Colonic mucosa (tissue), 4 donors: ENCODE measurements around the gene KIF16B. TPM values are rescaled to one million over a fixed set of nuclear protein-coding genes. Genes with fewer than 3 reads are reported as not detected.

Experiments used
- DNase-seq: peaks from one replicate; pipeline ENCODE4 v3.0.0-alpha.2; 2020
- H3K27ac ChIP-seq: fragments of 200-600 bp; one replicate; pipeline ENCODE4 v1.8.0; 2021
- H3K27me3 ChIP-seq: fragments of 200-600 bp; one replicate; pipeline ENCODE4 v1.8.0; 2021
- H3K36me3 ChIP-seq: fragments of 200-600 bp; one replicate; pipeline ENCODE4 v1.8.0; 2021
- H3K4me1 ChIP-seq: fragments of 200-600 bp; one replicate; pipeline ENCODE4 v1.8.0; 2021; ENCODE audit warnings: mild to moderate bottlenecking
- H3K4me3 ChIP-seq: fragments of 200-600 bp; one replicate; pipeline ENCODE4 v1.8.0; 2021
- H3K9ac ChIP-seq, 2 donors: one replicate each; pipeline ENCODE4 v1.7.0; 2013; ENCODE audit warnings: control low read depth in 2 of 2, low read depth in 2 of 2, low read length in 2 of 2
- H3K9me3 ChIP-seq: fragments of 200-600 bp; one replicate; pipeline ENCODE4 v1.8.0; 2021
- CTCF ChIP-seq: fragments of 200-600 bp; IDR thresholded peaks from one replicate; pipeline ENCODE4 v1.8.0; 2022; ENCODE audit warnings: antibody characterized with exemption, mild to moderate bottlenecking
- intact Hi-C: fragments of 100-400 bp; cut with DNase I; formaldehyde crosslinking; loops from one replicate; pipeline ENCODE4 v1.14.1; 2022
- total RNA-seq, 2 donors: library from RNA; stranded (reverse); fragmentation: NEBNext Ultra II Directional in 1 of 2; extraction: Animal tissue kit (Norgen Biotek cat#: 25700) in 1 of 2; gene quantifications; one replicate each; pipeline ENCODE4 v1.2.1, GENCODE V29; 2021
- donor health status: healthy.
- donor health status: DM: no; HTN: no; CAD: no.
- donor health status: DM: no; HTN: no; CAD: no.

Gene KIF16B
- total RNA-seq, 2 donors from 2014 or later: 41.6 to 68.7 TPM

DNA sequence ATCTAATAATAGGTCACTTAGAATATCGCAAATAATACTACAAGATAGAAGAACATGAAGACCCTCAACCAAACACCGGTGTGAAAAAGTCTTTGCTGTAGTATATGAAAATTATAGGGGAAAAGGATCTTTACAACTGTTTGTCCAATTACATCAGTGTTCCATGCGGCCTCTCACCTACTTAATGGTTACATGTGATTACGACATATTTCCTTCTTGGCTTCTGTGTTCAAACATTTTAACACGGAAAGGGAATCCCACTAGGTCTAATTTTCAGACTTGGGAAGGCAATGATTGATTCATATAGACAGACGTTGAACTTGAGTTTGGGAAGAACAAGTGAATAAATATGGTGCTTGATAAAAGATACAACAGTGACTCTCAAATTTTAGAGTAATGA, 273.4 kb downstream of the KIF16B start:
- DNase-seq: no peak
- H3K9me3 ChIP-seq: no peaks in the 10 kb centered on the region
- no peak for TF ChIP-seq CTCF
- no peak overlapping the region for H3K4me3 ChIP-seq
- H3K27ac ChIP-seq: no peak overlapping the region
- no peaks in the 10 kb centered on the region for H3K36me3 ChIP-seq
- H3K4me1 ChIP-seq: no peaks in the 10 kb centered on the region
- intact Hi-C loops: no loop called here
- H3K27me3 ChIP-seq: no peaks in the 10 kb centered on the region
- H3K9ac ChIP-seq: no peak overlapping the region

- Histone ChIP-seq H3K27ac (no peak overlapping the region), H3K9ac (no peak overlapping the region), H3K4me3 (no peak overlapping the region), H3K27me3 (no peaks in the 10 kb centered on the region), H3K4me1 (no peaks in the 10 kb centered on the region), H3K36me3 (no peaks in the 10 kb centered on the region), H3K9me3 (no peaks in the 10 kb centered on the region)
- intact Hi-C loops: no loop called here
- no peak for TF ChIP-seq CTCF
- no peak for DNase-seq
These were observed 276.3 kb downstream of the KIF16B start for GRCh38 chr20:16296931-16297330.

DNA sequence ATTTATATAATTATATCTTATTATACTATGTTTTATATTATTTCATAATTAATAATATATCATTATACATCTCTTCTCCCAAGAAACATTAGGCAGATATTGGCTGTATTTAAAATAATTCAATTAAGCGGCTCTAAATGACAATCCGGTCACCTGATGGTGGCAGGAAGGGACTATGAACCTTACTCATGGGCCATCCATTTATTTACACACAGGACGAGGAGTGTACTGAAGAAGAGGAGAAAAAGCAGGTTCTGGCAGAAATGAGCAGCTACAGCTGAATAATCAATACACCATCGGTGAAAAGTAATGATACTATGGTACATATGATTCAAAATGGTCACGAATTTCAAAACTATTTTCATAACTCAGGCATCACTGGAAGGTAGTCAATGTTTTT, 277.7 kb downstream of the KIF16B start:
- no peak overlapping the region for H3K27ac ChIP-seq
- H3K4me3 ChIP-seq: no peak overlapping the region
- no peak for DNase-seq
- H3K4me1 ChIP-seq: no peaks in the 10 kb centered on the region
- no peak for TF ChIP-seq CTCF
- H3K36me3 ChIP-seq: no peaks in the 10 kb centered on the region
- no peaks in the 10 kb centered on the region for H3K27me3 ChIP-seq
- H3K9me3 ChIP-seq: no peaks in the 10 kb centered on the region
- no peak overlapping the region for H3K9ac ChIP-seq
- intact Hi-C loops: no loop called here

DNA sequence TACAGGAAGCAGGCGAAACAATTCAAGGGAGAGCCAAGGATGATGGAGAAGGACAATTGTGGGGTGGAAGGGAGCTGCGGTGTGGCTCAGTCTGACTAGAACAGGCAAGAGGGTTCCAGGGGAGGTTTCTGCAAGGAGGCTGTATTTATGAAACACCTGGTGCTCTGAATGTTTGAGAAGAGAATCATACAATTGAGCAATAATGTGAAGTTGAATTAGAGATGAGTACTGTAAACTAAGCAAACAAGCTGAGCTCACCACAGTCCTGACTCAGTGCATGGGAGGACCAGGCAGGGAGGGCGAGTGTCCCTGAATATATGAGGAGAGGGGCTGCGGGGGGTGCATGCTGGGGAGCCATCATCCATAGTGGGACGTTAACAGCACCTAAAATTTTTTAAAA, 279.7 kb downstream of the KIF16B start:
- H3K4me1 ChIP-seq: no peaks in the 10 kb centered on the region

GRCh38 chr20:16292226-16292880, 280.9 kb downstream of the KIF16B start:
- Histone ChIP-seq H3K27ac (no peak overlapping the region), H3K4me1 (no peaks in the 10 kb centered on the region), H3K36me3 (no peaks in the 10 kb centered on the region), H3K9ac (no peak overlapping the region), H3K9me3 (no peaks in the 10 kb centered on the region), H3K4me3 (no peak overlapping the region), H3K27me3 (no peaks in the 10 kb centered on the region)
- intact Hi-C loops: no loop called here
- DNase-seq: no peak
- TF ChIP-seq CTCF: no peak

More for the DNA sequence above, 279.7 kb downstream of the KIF16B start:
- H3K9me3 ChIP-seq: no peaks in the 10 kb centered on the region
- intact Hi-C loops: no loop called here
- TF ChIP-seq CTCF: no peak
- H3K4me3 ChIP-seq: no peak overlapping the region
- no peak for DNase-seq
- no peak overlapping the region for H3K27ac ChIP-seq
- no peaks in the 10 kb centered on the region for H3K27me3 ChIP-seq
- no peaks in the 10 kb centered on the region for H3K36me3 ChIP-seq
- H3K9ac ChIP-seq: no peak overlapping the region
